DND-41 (cell line): ENCODE data around the gene TRMU.

Experiments used
- EZH2 ChIP-seq: IDR thresholded peaks from 3 replicates; pipeline ENCODE4 v1.6.1; 2012; ENCODE audit warnings: borderline replicate concordance, low read depth, mild to moderate bottlenecking, moderate library complexity, low read length, inconsistent platforms; ENCODE audit not compliant: severe bottlenecking
- TF ChIP-seq, protein P1 (sequence below): IDR thresholded peaks from 2 replicates; pipeline ENCODE4 v1.5.1; 2012; ENCODE audit warnings: borderline replicate concordance, low read length, moderate library complexity, mild to moderate bottlenecking; ENCODE audit not compliant: poor library complexity, severe bottlenecking; ENCODE audit errors: extremely low read depth

DNA sequence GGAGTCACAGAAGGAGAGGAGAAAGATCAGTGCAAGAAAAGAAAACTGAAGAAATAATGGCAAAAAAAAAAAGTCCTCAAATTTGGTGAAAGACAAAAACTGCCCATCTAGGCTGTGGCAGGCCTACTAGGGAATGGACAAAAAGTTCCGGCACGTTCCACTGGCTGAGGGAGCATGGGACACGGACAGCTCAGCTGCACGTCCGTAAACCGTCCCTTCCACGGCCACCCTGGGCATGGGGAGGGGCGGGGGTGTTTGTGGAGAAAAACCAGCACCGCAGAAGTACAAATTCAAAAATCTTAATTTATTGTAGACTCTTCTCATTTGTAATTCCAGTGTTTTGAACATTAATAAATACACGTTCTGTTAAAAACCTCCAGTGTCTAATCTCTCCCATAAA lies 25.4 kb downstream of the TRMU start:
- TF ChIP-seq, protein P1, sequence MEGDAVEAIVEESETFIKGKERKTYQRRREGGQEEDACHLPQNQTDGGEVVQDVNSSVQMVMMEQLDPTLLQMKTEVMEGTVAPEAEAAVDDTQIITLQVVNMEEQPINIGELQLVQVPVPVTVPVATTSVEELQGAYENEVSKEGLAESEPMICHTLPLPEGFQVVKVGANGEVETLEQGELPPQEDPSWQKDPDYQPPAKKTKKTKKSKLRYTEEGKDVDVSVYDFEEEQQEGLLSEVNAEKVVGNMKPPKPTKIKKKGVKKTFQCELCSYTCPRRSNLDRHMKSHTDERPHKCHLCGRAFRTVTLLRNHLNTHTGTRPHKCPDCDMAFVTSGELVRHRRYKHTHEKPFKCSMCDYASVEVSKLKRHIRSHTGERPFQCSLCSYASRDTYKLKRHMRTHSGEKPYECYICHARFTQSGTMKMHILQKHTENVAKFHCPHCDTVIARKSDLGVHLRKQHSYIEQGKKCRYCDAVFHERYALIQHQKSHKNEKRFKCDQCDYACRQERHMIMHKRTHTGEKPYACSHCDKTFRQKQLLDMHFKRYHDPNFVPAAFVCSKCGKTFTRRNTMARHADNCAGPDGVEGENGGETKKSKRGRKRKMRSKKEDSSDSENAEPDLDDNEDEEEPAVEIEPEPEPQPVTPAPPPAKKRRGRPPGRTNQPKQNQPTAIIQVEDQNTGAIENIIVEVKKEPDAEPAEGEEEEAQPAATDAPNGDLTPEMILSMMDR = no peak
- TF ChIP-seq EZH2 = no peak
